MG63 (cell line): ENCODE data around the gene SHLD1. TPM values are rescaled to one million over a fixed set of nuclear protein-coding genes. Genes with fewer than 3 reads are reported as not detected.
"Not testable (repeated sequence)": the region's sequence is repeated elsewhere in the genome, so short reads cannot be mapped to it uniquely, and the experiment has no call there.

ENCODE experiments used
- DNase-seq: peaks from one replicate; pipeline ENCODE4 v3.0.0-alpha.2; 2020
- H3K27me3 ChIP-seq: fragments of 250-450 bp; sonication (Bioruptor Pico); 2 replicates; pipeline ENCODE4 v1.5.1; 2020; ENCODE audit warnings: mild to moderate bottlenecking, moderate library complexity
- H3K36me3 ChIP-seq: fragments of 250-450 bp; sonication (Bioruptor Pico); 2 replicates; pipeline ENCODE4 v1.5.1; 2020; ENCODE audit warnings: mild to moderate bottlenecking, moderate library complexity
- H3K4me3 ChIP-seq: fragments of 250-450 bp; sonication (Bioruptor Pico); 2 replicates; pipeline ENCODE4 v1.5.1; 2020; ENCODE audit warnings: mild to moderate bottlenecking, moderate library complexity
- H3K9me3 ChIP-seq: fragments of 250-450 bp; sonication (Bioruptor Pico); 2 replicates; pipeline ENCODE4 v1.5.1; 2020; ENCODE audit warnings: mild to moderate bottlenecking, moderate library complexity
- total RNA-seq: library from RNA; depleted of rRNA; stranded (reverse); fragments of >200 nt; shearing (Covaris generic); gene quantifications from 2 replicates; pipeline ENCODE4 v1.2.3, GENCODE V29; 2014; ENCODE audit warnings: low replicate concordance

Gene SHLD1
- total RNA-seq, 1 experiment from 2014 or later: 6.4 TPM

DNA sequence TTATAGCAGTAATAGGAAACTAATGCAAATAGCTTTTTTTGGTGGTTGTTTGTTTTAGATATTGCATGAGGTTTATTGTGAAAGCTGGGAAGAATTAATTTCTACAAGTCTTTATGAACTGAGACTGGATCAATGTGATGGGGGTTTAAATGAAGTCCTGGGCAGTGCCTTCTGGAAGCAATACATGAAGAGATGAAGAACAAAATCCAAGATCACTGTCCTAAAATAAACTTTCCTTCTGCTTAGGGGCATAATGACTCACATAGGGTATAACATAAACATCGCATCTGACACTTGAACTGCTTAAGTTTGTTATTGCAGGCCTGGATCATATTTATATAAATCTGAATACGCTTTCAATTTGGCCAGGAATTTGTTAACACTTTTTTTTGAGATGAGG is 20.9 kb upstream of the SHLD1 start:
- Histone ChIP-seq H3K9me3 (no peaks in the 10 kb centered on the region), H3K36me3 (no peaks in the 10 kb centered on the region), H3K4me3 (no peak overlapping the region), H3K27me3 (no peaks in the 10 kb centered on the region)
- DNase-seq: no peak

DNA sequence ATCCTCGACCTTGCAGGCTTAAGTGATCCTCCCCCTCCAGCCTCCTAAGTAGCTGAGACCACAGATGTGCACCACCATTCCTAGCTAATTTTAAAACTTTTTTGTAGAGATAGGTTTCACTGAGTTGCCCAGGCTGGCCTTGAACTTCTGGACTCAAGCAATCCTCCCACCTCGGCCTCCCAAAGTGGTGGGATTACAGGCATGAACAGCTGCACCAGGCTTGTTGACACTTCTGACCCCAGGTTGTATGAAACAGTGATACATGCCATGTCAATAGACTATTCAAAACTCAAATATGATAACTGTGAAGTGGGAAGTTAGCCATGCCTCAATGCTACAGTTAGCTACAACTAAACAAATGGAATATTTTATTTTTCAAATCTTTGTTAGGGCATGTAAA is 20.1 kb upstream of the SHLD1 start:
- Histone ChIP-seq H3K27me3 (no peaks in the 10 kb centered on the region), H3K9me3 (no peaks in the 10 kb centered on the region), H3K36me3 (no peaks in the 10 kb centered on the region), H3K4me3 (no peak overlapping the region)
- no peak for DNase-seq

- Histone ChIP-seq H3K36me3 (no peaks in the 10 kb centered on the region), H3K4me3 (no peak overlapping the region), H3K27me3 (no peaks in the 10 kb centered on the region), H3K9me3 (no peaks in the 10 kb centered on the region)
- no peak for DNase-seq
Observed at GRCh38 chr20:5731753-5732366, 18.3 kb upstream of the SHLD1 start.

DNA sequence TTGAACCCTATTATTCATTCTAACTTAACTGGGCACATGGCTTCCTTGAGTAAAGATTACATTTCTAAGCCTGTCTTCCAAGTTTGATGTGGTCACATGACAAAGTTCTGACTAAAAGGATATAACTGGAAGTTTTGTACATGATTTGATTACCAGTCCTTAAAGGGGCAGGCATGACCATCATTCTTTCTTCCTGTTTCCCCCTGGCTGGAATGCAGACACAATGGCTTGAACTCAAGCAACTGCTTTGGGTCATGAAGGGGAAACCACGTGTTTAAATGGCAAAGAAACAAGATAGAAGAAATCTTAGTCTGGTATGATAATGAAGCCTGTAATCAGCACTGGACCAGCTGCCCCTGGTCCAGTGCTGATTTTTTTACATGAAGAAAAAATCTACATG is 15.6 kb upstream of the SHLD1 start:
- no peaks in the 10 kb centered on the region for H3K9me3 ChIP-seq
- no peaks in the 10 kb centered on the region for H3K27me3 ChIP-seq
- no peaks in the 10 kb centered on the region for H3K36me3 ChIP-seq
- no peak overlapping the region for H3K4me3 ChIP-seq
- DNase-seq: no peak

DNA sequence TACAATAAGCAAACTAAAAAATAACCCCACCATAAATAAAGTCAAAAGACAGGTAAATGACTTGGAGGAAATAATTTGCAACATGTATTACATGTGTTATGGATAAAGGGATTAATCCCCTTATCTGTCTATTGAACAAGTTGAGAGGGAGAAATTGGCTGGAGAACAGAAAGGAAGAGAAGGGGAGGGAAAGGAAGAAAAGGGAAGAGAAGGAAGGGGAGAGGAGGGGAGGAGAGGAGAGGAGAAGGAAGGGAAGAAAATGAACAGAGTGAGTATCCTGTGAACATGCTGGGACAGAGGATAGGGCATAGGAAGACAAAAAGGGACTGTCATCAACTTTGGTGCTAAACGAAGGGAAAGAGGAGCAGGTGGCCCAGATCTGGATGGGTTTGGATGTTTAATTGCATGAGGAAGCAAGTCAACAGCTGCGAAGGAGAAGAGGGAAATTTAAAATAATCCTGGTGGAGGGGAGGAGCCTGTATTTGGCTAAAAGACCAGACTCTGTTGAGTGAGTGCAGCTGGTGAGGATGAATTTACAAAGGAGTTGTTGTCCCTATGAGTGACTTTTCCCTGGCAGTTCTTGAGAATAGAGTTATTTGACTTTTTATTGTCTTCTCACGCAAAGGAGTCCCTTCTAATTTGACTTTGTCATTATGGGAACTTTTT is 14.2 kb upstream of the SHLD1 start:
- no peak for DNase-seq
- no peaks in the 10 kb centered on the region for H3K9me3 ChIP-seq
- H3K36me3 ChIP-seq: no peaks in the 10 kb centered on the region
- no peak overlapping the region for H3K4me3 ChIP-seq
- H3K27me3 ChIP-seq: no peaks in the 10 kb centered on the region

GRCh38 chr20:5737619-5737953 is 12.6 kb upstream of the SHLD1 start:
- no peak for DNase-seq

DNA sequence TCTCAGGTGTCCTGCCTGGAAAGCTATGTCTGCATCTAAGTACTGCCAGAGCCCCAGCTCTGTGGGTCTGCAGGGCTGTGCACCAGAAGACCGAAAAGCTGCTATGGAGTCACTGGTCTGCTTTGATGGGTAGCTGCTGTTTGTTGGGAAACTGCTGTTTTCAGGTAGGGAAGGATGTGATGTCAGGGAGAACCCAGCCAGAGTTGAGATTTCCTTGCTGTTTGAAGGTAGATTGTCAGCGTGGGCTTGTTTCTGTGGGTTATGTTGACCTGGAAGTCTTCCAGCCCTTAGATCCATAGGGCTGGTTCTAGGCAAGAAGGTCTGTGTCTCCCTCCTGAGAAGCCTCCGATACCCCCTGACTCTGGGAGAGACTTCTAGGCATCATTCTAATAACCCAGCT is 12.2 kb upstream of the SHLD1 start:
- H3K27me3 ChIP-seq: no peaks in the 10 kb centered on the region
- no peak for DNase-seq
- no peaks in the 10 kb centered on the region for H3K9me3 ChIP-seq
- no peak overlapping the region for H3K4me3 ChIP-seq
- H3K36me3 ChIP-seq: no peaks in the 10 kb centered on the region

More at GRCh38 chr20:5737619-5737953, 12.6 kb upstream of the SHLD1 start:
- Histone ChIP-seq H3K27me3 (no peaks in the 10 kb centered on the region), H3K36me3 (no peaks in the 10 kb centered on the region), H3K4me3 (no peak overlapping the region), H3K9me3 (no peaks in the 10 kb centered on the region)

DNA sequence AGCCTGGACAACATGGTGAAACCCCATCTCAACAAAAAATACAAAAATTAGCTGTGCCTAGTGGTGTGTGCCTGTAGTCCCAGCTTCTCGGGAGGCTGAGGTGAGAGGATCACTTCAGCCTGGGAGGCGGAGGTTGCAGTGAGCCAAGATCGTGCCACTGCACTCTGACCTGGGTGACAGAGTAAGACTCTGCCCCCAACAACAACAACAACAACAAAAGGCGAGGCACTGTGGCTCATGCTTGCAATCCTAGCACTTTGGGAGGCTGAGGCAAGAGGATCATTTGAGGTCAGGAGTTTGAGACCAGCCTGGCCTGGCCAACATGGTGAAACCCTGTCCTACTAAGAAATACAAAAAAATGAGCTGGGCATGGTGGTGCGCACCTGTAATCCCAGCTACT is 9.6 kb upstream of the SHLD1 start:
- H3K36me3 ChIP-seq, DNase-seq, H3K9me3 ChIP-seq, H3K4me3 ChIP-seq, H3K27me3 ChIP-seq: not testable (repeated sequence)

DNA sequence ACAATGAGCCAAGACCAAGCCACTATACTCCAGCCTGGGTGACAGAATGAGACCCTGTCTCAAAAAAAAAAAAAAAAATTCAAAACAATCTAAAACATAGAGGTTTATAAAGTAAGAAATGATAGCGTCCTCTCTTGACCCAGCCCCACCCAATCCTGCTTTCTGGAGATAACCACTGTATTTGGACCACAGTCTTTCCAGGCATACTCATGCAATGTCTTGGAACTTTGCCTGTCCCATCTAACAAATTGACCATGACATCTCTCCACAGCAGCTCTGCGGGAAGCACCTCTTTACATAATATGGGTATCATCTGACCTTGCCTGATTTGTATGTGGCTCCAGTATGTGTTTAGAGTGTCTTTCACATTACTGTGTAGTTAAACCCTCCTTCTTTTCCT is 9.1 kb upstream of the SHLD1 start:
- no peak for DNase-seq

GRCh38 chr20:5742041-5742440 is 8.2 kb upstream of the SHLD1 start:
- no peak for DNase-seq
- no peaks in the 10 kb centered on the region for H3K36me3 ChIP-seq
- no peak overlapping the region for H3K4me3 ChIP-seq
- H3K9me3 ChIP-seq: no peaks in the 10 kb centered on the region
- H3K27me3 ChIP-seq: no peaks in the 10 kb centered on the region

More for the DNA sequence above, 9.1 kb upstream of the SHLD1 start:
- H3K9me3 ChIP-seq: no peaks in the 10 kb centered on the region
- no peak overlapping the region for H3K4me3 ChIP-seq
- H3K36me3 ChIP-seq: no peaks in the 10 kb centered on the region
- no peaks in the 10 kb centered on the region for H3K27me3 ChIP-seq

DNA sequence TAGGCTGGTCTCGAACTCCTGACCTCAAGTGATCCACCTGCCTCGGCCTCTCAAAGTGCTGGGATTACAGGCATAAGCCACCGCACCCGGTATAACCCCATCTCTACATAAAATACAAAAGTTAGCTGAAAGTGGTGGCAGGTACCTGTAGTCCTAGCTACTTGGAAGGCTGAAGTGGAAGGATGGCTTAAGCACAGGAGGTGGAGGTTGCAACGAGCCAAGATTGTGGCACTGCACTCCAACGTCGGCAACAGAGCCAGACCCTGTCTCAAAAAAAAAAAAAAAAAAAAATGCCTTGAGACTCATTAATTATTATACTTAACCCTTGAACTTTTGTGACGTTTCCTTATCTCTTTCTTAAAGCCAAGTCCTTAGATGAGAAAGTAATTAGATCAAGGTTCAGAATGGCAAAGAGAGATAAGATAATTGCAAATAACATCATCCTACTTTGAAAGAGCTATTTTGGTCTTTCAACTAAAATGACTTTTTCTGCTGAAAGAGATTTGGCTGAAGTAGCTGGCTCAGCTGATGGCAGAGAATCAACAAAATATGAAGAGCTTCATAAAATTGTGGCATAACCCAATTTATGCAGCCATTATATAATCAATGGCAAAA is 4.7 kb upstream of the SHLD1 start:
- no peak for DNase-seq
- no peak overlapping the region for H3K4me3 ChIP-seq
- H3K9me3 ChIP-seq: no peaks in the 10 kb centered on the region
- no peaks in the 10 kb centered on the region for H3K27me3 ChIP-seq
- H3K36me3 ChIP-seq: no peaks in the 10 kb centered on the region

DNA sequence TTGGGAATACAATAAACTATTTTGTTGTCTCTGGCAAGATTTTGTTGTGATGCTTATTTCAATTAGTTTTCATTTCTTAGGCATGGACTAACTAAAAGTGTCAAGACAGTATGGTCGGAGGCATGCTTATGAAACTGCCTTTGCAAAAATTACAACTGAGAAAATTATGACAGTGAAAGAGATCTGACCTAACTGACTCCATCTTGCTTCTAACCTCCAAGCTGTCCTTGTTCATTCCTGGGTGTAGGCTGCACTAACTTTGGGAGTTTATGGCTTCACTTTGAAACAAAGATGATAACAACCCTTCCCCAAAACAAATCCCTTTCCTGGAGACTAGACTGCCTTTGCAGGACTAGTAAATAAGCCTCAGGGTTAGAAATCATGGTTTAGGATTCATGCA is 4.1 kb upstream of the SHLD1 start:
- DNase-seq: no peak
- no peak overlapping the region for H3K4me3 ChIP-seq
- H3K27me3 ChIP-seq: no peaks in the 10 kb centered on the region
- no peaks in the 10 kb centered on the region for H3K9me3 ChIP-seq
- H3K36me3 ChIP-seq: no peaks in the 10 kb centered on the region

DNA sequence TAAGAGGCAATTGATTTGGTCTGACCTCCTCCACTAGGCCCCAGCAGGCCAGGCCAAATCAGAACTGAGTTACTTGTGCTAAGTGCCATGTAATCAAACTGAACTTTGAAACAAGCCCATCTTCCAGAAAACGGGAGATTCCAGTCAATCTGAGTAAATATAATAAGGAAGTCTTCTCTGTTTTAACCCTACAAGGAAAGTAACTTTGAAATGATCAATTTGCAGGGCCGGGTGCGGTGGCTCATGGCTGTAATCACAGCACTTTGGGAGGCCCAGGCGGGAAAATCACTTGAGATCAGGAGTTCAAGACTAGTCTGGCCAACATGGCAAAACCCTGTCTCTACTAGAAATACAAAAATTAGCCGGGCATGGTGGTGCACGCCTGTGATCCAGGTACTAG is 2.0 kb upstream of the SHLD1 start:
- Histone ChIP-seq H3K27me3 (no peaks in the 10 kb centered on the region), H3K9me3 (no peaks in the 10 kb centered on the region), H3K36me3 (no peaks in the 10 kb centered on the region), H3K4me3 (no peak overlapping the region)
- DNase-seq: no peak

DNA sequence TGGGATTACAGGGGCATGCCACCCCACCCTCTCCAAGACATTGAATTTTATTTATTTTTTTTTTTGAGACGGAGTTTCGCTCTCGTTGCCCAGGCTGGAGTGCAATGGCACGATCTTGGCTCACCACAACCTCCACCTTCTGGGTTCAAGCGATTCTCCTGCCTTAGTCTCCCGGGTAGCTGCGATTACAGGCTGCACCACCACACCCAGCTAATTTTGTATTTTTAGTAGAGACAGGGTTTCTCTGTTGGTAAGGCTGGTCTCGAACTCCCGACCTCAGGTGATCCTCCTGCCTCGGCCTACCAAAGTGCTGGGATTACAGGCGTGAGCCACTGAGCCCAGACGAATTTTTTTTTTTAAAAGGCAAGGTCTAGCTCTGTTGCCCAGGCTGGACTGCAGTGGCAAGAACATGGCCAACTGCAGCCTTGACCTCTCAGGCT is 669 bp upstream of the SHLD1 start:
- H3K27me3 ChIP-seq, DNase-seq, H3K9me3 ChIP-seq, H3K4me3 ChIP-seq, H3K36me3 ChIP-seq: not testable (repeated sequence)

DNA sequence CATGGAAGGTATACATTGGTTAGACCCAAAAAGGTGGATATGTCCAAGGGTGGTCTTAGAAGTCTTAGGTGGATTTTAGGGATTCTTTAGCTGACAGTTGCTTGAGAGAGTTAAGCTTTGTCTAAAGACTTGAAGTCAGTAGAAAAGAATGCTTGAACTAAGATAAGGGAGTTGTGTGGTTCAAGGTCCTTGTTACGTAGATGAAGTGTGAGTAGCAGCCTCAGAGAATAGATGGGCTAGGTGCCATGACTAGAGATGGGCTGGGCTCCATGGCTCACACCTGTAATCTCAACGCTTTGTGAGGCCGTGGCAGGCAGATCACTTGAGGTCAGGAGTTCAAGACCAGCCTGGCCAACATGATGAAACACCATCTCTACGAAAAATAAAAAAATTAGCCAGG is 1.7 kb downstream of the SHLD1 start:
- no peak for DNase-seq

GRCh38 chr20:5753814-5754213 is 3.6 kb downstream of the SHLD1 start:
- no peak for DNase-seq
- H3K36me3 ChIP-seq: no peaks in the 10 kb centered on the region
- H3K4me3 ChIP-seq: no peak overlapping the region
- no peaks in the 10 kb centered on the region for H3K9me3 ChIP-seq
- no peaks in the 10 kb centered on the region for H3K27me3 ChIP-seq

More for the DNA sequence above, 1.7 kb downstream of the SHLD1 start:
- Histone ChIP-seq H3K9me3 (no peaks in the 10 kb centered on the region), H3K36me3 (no peaks in the 10 kb centered on the region), H3K4me3 (no peak overlapping the region), H3K27me3 (no peaks in the 10 kb centered on the region)

GRCh38 chr20:5757949-5758348 is 7.7 kb downstream of the SHLD1 start:
- H3K9me3 ChIP-seq: no peaks in the 10 kb centered on the region
- H3K4me3 ChIP-seq: no peak overlapping the region
- no peaks in the 10 kb centered on the region for H3K36me3 ChIP-seq
- DNase-seq: no peak
- H3K27me3 ChIP-seq: no peaks in the 10 kb centered on the region

DNA sequence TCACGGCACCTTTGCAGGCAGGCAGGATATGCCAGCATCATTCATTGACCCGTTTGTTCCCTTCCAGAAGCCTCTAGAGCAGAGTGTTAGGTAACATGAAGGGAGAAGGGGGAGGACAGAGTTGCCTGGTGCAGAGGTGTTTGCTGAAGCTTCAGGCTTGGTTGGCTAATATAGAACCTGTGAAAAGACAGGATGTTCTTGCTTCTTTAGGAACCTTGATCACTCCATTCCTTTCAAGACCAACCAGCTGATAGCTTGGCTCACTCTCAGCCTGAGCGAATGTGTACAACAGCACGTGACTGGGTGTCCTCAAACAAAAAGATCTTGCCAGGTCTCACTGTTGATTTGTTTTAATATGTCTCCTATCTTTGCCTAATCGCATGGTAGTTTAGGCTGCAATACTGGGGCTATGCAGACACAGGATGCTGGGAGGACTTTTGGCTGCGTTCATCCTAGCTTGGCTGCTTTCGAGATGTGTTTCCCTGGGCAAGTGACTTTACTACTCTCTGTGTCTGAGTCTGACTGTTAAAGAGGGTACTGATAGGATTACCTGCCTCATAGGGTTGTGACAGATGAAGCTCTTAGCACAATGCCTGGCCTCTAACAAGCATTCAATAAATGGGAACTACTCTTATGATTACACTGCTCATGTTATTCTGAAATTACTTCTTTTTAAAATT is 16.0 kb downstream of the SHLD1 start:
- DNase-seq: no peak
- no peaks in the 10 kb centered on the region for H3K36me3 ChIP-seq
- H3K4me3 ChIP-seq: no peak overlapping the region
- no peaks in the 10 kb centered on the region for H3K9me3 ChIP-seq
- no peaks in the 10 kb centered on the region for H3K27me3 ChIP-seq
